Lower lobe of right lung (tissue), 2 donors: ENCODE data around the gene SYNJ1. TPM values are rescaled to one million over a fixed set of nuclear protein-coding genes. Genes with fewer than 3 reads are reported as not detected.

Experiments
- ATAC-seq, 2 donors: fragments of 200-7000 bp; cut with Tn5 transposase; one replicate each; pipeline ENCODE4 v1.9.1; 2020 to 2022; ENCODE audit warnings: mild to moderate bottlenecking in 2 of 2, moderate library complexity in 2 of 2
- DNase-seq: peaks from one replicate; pipeline ENCODE4 v3.0.0-alpha.2; 2020
- H3K27ac ChIP-seq: fragments of 200-600 bp; one replicate; pipeline ENCODE4 v1.8.0; 2022
- H3K27me3 ChIP-seq: fragments of 200-600 bp; one replicate; pipeline ENCODE4 v1.8.0; 2022; ENCODE audit warnings: low read depth
- H3K36me3 ChIP-seq: fragments of 200-600 bp; one replicate; pipeline ENCODE4 v1.8.0; 2022; ENCODE audit warnings: mild to moderate bottlenecking
- H3K4me1 ChIP-seq: fragments of 200-600 bp; one replicate; pipeline ENCODE4 v1.8.0; 2022
- H3K4me3 ChIP-seq: fragments of 200-600 bp; one replicate; pipeline ENCODE4 v1.8.0; 2022; ENCODE audit warnings: mild to moderate bottlenecking
- H3K9me3 ChIP-seq: fragments of 200-600 bp; one replicate; pipeline ENCODE4 v1.8.0; 2022
- CTCF ChIP-seq: fragments of 200-600 bp; IDR thresholded peaks from one replicate; pipeline ENCODE4 v1.8.0; 2022; ENCODE audit warnings: antibody characterized with exemption, mild to moderate bottlenecking
- intact Hi-C: fragments of 100-400 bp; cut with DNase I; formaldehyde crosslinking; loops from one replicate; pipeline ENCODE4 v1.11.0; 2022
- total RNA-seq: library from RNA; stranded (reverse); fragmentation: NEBNext Ultra II Directional; extraction: Animal tissue kit (Norgen Biotek cat#: 25700); gene quantifications from one replicate; pipeline ENCODE4 v1.2.1, GENCODE V29; 2021
- donor health status: DM: no; HTN: yes; CAD: no; lungs with severe emphysema.

The SYNJ1 gene
- total RNA-seq, 1 donor from 2014 or later, result 23.1 TPM

- H3K27ac ChIP-seq, result no peak overlapping the region
- intact Hi-C loops, result no loop called here
- H3K4me1 ChIP-seq, result no peaks in the 10 kb centered on the region
- H3K4me3 ChIP-seq, result no peak overlapping the region
- no peak for TF ChIP-seq CTCF
- ATAC-seq, result no peak
- no peaks in the 10 kb centered on the region for H3K9me3 ChIP-seq
- DNase-seq, result no peak
- no peaks in the 10 kb centered on the region for H3K27me3 ChIP-seq
- H3K36me3 ChIP-seq, result peaks cover 99% of the 10 kb centered on the region
Observed at GRCh38 chr21:32756096-32756495, 28.3 kb upstream of the SYNJ1 start.

GRCh38 chr21:32753818-32754585 is 26.2 kb upstream of the SYNJ1 start:
- peaks cover 100% of the 10 kb centered on the region for H3K36me3 ChIP-seq
- H3K4me1 ChIP-seq, result no peaks in the 10 kb centered on the region
- no peak overlapping the region for H3K4me3 ChIP-seq
- ATAC-seq (no peak), DNase-seq (no peak)
- intact Hi-C loops, result no loop called here
- H3K27ac ChIP-seq, result no peak overlapping the region
- no peak for TF ChIP-seq CTCF
- H3K27me3 ChIP-seq, result no peaks in the 10 kb centered on the region
- H3K9me3 ChIP-seq, result no peaks in the 10 kb centered on the region

GRCh38 chr21:32750405-32750804 is 22.6 kb upstream of the SYNJ1 start:
- no peak for TF ChIP-seq CTCF
- no peak overlapping the region for H3K27ac ChIP-seq
- H3K36me3 ChIP-seq, result peaks cover 100% of the 10 kb centered on the region
- H3K27me3 ChIP-seq, result no peaks in the 10 kb centered on the region
- H3K4me3 ChIP-seq, result no peak overlapping the region
- ATAC-seq, result no peak
- intact Hi-C loops, result no loop called here
- H3K9me3 ChIP-seq, result no peaks in the 10 kb centered on the region
- H3K4me1 ChIP-seq, result no peaks in the 10 kb centered on the region
- no peak for DNase-seq

- no peaks in the 10 kb centered on the region for H3K4me1 ChIP-seq
- DNase-seq, result no peak
- H3K27me3 ChIP-seq, result no peaks in the 10 kb centered on the region
- TF ChIP-seq CTCF, result no peak
- H3K27ac ChIP-seq, result no peak overlapping the region
- peaks cover 100% of the 10 kb centered on the region for H3K36me3 ChIP-seq
- H3K4me3 ChIP-seq, result no peak overlapping the region
- no peak for ATAC-seq
- intact Hi-C loops, result no loop called here
- H3K9me3 ChIP-seq, result no peaks in the 10 kb centered on the region
Observed at GRCh38 chr21:32749662-32750061, 21.8 kb upstream of the SYNJ1 start.

- Histone ChIP-seq H3K9me3 (no peaks in the 10 kb centered on the region), H3K27me3 (no peaks in the 10 kb centered on the region), H3K4me3 (no peak overlapping the region), H3K36me3 (peaks cover 100% of the 10 kb centered on the region), H3K27ac (no peak overlapping the region), H3K4me1 (no peaks in the 10 kb centered on the region)
- DNase-seq, result no peak
- ATAC-seq, result no peak
- intact Hi-C loops, result no loop called here
- TF ChIP-seq CTCF, result no peak
Observed at GRCh38 chr21:32748529-32748928, 20.7 kb upstream of the SYNJ1 start.
